Stimulated activated CD4-positive, alpha-beta T cell treated with anti-CD3 and anti-CD28 coated beads, Interleukin-12 subunit alpha, Interleukin-12 subunit beta, amount 100 ng/mL, for 24 hours (primary cell): ENCODE data around the gene ZNF358.

Source experiments
- DNase-seq, 2 experiments: peaks; one replicate each; pipeline ENCODE4 v3.0.0-alpha.2; 2020; ENCODE audit warnings: low read depth in 2 of 2

ZNF358 gene

DNA sequence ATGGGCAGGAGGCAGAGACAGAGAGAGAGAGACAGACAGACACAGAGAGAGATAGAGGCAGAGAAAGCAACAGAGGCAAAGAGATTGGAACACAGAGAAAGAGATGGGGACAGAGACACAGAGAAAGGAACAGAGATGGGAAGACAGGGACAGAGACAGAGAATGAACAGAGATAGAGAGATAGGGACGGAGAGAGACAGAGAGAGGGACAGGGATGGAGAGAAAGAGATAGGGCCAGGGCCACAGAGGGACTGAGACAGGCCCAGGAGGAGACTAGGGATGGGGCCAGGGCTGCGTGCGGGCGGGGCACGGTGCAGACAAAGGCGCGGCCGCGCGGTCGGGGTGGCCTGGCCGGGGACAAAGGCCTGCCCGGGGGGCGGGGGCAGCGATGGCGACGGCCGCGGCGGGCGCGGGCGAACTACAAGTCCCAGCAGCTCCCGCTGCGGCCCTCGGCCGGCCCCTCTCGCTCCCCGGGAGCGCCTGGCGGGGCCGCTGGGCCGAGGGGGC lies at the start of gene ZNF358:
ZNF358 (plus strand) TSS at position 459 of the 507 bp plus-strand sequence. CDS start 3,140 bp downstream, outside the sequence.
- DNase-seq = peak in 1 of 2 experiments; percentile 31

DNA sequence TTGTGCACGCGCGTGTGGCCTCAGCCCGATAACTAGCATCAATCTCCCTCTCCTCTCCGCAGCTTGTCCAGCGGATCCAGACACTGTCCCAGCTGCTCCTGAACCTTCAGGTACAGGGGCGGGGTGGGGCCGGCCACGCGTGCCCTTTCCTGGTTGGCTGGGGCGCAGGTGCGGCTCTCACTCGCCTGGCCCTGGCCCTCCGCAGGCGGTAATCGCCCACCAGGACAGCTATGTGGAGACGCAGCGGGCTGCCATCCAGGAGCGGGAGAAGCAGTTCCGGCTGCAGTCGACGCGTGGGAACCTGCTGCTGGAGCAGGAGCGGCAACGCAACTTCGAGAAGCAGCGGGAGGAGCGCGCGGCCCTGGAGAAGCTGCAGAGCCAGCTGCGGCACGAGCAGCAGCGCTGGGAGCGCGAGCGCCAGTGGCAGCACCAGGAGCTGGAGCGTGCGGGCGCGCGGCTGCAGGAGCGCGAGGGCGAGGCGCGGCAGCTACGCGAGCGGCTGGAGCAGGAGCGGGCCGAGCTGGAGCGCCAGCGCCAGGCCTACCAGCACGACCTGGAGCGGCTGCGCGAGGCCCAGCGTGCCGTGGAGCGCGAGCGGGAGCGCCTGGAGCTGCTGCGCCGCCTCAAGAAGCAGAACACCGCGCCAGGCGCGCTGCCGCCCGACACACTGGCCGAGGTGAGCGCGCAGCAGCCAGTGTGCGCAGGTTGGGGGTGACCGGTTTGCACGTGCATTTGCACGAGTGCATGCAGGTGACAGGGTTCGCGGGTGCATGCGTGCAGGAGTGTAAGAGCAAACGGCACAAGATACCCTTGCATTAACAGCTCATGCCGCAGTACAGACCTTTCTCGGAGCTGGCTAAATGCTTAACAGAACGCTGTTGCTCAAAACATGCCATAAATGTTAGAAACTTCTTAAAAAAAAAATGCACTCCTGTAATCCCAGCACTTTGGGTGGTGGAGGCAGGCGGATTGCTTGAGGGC lies 48.6 kb upstream of the ZNF358 start:
- no peak for DNase-seq

DNA sequence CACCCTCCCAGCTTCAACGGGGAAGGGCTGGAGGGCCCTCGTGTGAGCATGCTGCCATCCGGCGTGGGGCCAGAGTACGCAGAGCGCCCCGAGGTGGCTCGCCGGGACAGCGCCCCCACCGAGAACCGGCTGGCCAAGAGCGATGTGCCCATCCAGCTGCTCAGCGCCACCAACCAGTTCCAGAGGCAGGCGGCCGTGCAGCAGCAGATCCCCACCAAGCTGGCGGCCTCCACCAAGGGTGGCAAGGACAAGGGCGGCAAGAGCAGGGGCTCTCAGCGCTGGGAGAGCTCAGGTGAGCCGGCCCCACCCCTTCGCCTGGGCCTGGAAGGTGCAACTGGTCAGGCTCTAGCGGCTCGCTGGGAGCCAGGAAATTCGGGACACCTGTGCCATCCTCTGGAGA lies 47.1 kb upstream of the ZNF358 start:
- DNase-seq = no peak

DNA sequence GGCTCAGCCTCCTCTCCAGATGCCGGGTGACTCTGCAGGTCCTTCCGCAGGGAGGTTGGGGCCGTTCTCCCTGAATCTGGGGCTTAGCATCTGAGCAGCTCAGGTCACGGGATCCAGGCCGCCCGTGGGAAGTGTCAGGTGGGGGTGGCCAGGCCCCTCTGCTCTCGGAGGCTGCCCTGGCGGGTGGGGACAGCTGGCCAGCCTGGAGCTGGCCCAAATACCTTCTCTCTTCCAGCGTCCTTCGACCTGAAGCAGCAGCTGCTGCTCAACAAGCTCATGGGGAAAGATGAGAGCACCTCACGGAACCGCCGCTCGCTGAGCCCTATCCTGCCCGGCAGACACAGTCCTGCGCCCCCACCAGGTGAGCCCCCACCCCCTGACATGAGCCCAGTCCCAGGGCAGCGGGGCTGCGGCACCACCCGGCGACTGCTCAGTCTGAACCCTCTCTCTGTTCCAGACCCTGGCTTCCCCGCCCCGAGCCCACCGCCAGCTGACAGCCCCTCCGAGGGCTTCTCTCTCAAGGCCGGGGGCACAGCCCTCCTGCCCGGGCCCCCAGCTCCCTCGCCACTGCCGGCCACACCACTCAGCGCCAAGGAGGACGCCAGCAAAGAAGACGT lies 46.1 kb upstream of the ZNF358 start:
- no peak for DNase-seq

DNA sequence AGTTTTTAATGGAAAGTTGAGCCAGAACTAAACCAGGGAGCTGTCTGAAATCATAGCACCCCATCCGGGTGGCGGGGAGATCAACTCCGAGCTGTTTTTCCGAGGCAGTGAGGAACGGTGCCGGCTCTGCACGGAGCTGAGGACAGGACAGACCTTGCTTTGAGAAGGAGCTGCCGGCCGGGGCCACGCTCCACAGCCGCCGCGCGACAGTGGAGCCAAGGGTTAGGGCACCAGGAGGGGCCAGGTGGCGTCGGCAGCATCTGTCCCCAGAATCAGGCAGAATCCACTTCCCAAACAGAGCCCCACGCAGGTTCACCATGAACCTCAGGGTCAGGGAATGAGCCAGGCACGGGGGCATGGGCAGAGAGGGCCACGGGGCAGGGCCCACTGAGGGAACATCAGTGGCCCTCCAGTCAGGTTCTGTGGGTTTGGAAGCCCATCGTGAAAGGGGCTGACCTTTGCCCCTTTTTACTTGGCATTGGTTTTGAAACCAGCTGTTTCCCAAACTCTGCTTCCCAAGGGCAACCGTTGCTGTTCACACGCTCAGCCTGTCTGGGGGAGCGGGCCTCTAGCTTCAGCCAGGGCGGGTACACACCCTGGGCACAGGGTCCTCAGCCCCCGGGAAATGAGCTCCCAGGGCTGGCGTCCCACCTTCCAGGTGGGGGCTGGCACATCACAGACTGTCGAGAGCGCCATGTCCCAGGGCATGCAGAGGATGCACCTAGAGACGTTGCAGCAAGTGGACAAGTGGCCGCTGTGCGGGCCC lies 45.2 kb upstream of the ZNF358 start:
- no peak for DNase-seq

DNA sequence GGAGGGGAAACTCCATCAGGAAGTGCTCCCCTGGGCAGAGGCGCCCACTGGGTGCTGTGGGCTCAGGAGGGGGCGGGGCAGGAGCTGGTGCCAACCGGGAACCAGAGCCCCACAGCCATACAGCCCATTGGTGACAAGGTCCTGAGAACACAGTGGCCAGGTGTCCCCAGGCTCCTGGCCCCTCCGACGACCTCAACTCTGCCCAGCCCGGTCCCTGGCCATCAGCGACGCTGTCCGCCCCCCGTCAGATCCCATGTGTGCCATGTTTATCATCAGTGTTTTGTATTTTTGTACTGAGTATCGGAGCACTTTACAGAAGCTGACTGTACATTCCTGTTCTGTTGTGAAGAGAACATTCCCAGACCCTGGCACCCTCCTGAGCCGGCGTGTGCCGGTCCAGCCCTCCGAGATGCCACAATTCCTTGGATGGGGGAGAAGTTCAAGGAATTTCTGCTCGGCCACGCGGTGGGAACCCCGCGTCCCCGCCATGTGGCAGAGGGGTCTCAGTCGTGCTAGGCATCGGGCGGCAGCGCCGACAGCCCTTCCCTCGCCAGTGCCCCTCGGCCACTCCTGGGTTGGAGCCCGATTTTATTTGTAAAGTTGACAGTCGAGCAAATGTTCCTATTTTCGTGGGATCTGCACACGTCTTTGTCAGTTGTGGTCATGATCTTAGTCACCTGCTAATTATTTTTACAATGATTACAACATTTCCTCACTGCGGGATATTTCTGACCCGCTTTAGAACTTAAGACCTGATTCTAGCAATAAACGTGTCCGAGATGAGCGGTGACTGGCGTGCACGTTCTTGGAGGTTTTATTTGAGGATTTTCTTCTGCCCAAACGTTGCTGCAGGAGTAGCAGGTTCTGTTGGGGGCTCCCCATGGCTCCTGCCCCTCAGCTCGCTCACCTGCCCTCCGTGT lies 43.9 kb upstream of the ZNF358 start:
- no peak for DNase-seq

DNA sequence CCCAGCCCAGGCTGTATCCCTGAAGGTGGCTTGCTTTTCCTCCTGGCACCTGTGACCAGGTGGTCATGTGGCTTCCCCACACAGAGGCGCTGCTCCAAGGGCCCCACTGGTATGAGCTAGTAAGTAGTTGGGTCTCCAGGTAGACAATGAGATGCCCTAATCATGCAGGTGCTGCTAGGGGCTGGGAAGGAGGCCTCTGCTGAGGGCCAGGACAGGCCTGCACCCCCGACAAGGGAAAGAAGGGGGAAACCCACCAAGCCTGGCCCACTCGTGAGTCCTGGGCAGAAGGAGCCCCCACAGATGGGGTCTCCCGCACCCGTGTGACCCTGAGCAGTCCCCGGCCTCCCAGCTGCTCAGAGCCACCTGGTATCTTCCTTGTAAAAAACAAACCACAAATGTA lies 40.2 kb upstream of the ZNF358 start:
- no peak for DNase-seq

DNA sequence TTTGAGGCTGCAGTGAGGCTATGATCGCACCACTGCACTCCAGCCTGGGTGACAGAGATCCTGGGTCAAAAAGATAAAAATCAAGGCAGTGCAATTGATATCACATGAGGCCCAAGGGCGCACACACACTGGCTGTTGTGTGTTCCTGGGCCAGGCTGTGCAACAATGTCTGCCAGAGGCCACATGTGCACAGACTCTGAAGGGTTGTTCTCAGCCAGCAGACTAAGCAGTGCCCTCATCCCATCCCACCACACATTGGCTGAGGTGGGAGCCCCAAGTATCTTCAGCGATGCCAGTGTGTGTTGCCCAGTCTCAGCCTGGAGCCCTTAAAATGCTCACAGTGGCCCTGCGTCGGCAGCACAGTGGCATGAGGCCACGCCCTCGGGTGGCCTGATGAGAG lies 39.7 kb upstream of the ZNF358 start:
- DNase-seq = no peak

DNA sequence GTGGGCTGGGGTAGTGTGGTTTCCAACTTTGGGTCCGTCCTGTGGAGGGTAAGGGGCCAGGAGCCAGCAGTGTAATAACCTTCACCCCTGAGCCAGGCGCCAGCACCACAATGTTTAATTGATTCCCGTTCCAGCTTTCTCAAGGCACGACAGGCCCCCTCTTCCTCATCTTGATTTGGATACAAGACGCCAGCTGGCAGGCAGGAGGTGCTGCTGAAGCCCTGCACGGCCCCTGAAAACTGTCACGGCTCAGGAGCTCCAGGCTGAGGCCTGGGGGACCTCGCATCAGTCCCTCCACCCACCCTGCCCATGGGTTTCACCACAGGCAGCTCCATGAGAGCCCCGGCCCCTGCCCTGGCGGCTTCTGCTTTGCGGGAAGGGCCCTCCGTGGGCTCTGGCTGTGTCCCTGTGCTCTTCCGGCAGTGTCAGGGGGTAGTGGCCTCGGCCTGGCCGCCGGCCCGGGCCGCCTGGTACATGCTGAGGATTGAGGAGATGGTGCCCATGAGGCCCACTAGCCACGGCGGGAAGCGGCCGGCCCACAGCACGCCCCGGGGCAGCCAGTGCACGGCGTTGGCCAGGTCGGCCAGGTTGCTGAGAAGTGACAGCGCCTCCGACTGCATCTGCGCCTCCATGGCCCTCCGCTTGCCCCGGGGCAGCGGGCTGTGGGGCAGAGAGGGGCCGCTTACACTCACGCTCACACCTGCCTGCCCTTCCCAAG lies 39.0 kb upstream of the ZNF358 start:
- no peak for DNase-seq

DNA sequence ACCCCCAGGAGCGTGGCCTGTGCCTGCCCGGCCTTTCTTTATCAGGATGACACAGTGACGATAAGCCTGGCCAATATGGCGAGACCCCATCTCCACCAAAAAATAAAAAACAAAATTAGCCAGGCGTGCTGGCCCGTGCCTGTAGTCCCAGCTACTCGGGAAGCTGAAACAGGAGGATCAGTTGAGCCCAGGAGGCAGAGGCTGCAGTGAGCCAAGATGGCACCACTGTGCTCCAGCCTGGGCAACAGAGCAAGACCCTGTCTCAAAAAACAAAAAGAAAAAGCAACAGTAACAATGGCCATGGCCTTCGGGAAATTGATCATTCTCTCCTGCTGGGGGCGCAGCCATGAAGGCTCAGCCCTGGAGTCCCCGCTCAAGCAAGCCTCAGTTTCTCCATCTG lies 38.1 kb upstream of the ZNF358 start:
- DNase-seq = no peak

DNA sequence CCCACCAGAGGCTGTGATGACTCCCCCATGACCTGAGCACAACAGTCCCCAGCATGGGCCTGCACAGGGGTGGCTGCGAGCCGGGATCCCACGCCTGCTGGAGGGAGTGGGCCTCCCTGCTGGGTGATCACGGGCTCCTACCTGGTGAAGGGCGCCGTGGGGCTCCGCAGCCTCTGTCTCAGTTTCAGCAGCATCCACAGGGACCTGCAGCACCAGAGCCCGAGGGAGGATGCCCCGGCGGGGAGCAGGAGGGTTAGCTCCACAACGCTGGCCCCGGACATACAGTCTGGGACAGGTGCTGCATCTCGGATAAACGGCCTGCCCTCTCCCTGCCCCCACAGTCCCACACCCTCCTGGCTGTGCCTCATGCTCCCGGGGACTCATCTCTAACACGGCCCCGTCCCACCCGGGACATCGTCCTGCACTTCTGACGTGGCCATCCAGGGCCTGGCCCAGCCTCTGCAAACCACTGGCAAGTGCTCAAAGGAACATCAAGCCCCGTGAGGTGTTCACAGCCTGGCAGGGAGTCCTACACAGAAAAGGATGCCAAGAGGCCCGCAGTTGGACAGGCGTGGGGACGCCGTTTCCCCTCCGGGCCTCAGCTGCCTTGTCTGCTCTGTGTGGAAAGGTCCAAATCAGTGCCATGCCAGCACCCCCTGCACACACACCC lies 37.6 kb upstream of the ZNF358 start:
- DNase-seq = no peak

DNA sequence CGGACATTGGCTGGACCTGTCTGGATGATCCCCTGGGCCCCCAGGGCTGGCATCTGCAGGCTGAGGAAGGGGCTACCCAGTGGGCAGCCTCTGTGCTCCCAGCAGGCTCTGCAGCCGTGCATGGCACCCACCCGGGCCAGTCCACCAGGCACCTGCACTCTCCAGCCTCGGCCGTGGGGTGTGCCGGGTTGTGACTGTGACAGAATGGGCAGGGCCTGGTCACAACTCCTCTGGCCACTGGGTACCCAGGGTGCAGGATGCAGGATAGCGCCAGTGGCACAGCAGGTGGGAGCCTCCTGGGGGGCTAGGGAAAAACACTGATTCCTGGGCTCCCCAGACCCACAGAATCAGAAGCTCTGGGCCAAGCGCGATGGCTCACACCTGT lies 37.1 kb upstream of the ZNF358 start:
- no peak for DNase-seq

DNA sequence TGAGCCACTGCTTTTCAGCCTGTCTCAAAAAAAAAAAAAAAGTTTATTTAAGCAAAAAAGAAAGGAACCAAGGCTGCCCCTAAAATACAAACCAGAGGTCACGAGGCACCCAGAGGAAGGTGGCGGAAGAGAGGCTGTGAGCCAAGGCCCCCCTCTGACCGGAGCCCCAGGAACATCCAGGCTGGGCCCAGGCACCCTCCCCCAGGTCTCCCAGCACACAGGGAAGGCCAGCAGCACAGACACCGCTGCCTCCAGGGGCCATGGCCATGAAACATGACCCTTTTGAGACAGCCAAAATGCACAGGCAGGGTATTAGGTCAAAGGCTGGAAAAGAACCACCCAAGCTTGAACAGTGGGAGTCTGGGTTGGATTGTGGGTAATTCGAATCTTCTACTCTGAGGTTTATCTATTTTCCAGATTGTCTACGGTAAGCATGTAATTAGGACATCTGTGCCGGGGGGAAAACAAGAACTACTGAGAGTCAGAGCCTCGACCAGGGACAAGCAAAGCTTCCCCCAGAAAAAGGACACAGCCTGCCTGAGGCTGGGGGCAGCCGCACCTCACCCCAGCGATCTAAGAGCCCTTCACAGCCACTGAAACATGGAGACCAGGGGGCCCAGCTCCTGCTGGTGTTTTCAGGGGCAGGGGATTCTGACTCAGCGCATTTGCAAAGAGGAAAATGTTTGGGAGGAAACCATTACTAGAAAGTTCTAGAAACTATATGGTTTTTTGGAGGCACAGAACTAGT lies 35.5 kb upstream of the ZNF358 start:
- no peak for DNase-seq

DNA sequence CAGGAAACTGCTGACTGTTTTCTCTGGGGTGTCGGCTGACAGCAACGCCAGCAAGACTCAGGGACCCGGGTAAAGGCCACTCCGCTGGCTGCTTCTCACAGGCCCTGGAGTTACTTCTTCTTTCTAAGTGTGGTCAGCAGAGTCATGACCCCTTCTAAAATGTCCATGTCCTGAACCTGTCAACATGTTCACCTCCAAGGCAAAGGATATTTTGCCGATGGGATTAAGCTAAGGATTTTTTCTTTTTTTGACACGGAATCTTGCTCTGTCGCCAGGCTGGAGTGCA lies 35.0 kb upstream of the ZNF358 start:
- DNase-seq = no peak

DNA sequence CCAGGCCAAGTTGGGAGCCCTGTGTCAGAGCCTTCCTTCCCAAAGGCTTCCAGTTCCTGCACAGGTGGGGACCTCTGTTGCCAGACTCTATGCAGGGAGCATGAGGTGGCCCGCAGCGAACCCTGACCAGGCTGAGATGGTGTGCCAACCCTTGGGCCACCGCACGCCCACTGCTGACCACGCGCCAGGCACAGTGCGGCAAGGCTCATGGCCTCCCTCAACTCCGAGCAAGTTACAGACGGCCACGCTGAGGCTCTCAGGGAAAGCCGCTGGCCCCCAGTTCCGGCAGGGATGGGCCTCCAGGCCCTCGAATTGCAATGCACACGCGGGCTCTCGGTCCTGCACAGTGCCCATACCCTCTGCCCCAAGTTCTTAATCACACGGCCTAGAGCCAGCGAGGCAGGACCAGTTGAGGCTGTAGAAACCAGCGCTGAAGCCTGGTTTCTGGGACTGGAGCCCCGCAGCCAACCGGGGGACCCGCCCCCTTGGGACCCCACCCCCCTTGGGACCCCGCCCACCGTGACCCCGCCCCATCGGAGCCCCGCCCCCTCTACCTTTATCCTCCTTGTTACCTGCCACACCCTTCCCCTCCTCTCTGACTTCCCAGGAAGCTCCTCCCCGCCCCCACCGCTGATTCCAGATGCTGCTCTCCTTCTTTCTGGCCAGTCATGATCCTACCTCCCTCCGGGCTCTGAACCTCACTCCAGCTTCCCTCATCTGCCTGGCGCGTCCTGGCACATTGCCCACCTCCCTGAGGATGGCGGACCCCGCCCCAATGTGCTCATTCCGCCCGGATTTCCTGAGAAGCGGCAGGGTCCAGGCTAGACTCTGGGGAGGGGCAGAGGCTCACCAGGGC lies 33.1 kb upstream of the ZNF358 start:
- no peak for DNase-seq

DNA sequence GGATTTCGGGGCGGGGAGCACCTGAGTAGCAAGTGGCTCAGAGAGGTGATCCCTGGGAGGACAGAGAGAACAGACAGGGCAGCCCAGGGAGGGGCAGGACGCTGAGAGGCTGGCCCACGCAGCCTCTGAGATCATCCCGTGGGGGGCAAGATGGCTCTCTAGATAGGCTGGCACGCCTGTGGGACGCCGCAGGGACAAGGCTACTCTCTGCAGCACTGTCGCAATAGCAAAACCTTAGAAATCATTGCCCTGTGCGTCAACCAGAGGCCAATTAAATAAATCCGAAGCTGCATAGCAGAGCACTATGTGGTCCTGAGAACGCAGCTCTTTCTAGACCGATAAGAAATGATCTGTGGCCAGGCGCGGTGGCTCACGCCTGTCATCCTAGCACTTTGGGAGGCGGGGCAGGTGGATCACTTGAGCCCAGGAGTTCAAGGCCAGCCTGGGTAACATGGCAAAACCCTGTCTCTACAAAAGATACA lies 32.1 kb upstream of the ZNF358 start:
- DNase-seq = no peak

DNA sequence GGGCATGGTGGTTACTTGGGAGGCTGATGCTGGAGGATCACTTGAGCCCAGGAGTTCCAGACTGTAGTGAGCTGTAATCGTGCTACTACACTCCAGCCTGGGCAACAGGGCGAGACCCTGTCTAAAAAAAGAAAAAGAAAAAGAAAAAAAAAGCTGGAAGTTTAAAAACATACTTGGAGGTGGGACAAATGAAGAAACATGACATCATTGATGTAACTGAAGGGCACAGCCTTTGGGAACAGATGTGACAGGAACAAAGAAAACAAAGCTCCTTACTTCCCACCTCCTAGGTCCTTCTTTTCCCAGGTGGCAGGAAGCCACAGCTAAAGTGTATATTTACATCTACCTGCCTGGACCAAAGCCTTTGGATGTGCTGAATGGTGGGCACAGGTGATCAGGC lies 29.0 kb upstream of the ZNF358 start:
- no peak for DNase-seq

DNA sequence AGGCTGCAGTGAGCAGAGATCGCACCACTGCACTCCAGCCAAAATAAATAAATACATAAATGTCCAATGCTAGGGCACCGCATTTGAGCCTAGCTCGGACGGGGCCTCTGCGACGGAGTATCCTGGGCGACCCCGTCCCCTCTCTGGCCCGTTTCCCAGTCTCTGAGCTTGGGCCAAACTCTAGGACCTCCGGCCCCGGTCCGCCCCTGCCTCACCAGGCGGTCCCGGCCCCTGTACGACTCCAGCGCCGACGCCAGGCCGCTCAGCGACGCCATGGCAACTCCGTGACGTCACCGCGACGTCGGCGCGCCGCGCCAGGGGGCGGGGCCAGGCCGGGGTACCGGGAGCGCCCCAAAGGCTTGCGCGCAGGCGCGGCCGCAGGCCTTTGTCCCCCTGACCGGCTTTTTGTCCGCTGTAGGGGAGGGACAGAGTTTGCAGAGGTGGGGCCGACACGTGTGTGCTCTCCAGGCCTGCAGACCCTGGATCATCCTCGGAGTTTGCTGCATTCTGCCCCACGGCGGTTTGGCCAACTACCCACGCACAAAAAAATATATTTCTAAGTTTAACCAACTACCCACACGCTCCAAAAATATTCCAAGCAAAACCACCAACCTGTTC lies 27.1 kb upstream of the ZNF358 start, which contains the start of gene PEX11G:
PEX11G (minus strand) TSS at position 300 of the 618 bp plus-strand sequence; CDS start at position 275, 25 bp downstream.
- DNase-seq = peak; percentile 85
